Mesenteric fat pad (tissue), 1 donor: Measurements from ENCODE around the gene PTPRN2. TPM values are rescaled to one million over a fixed set of nuclear protein-coding genes. Genes with fewer than 3 reads are reported as not detected.

ENCODE experiments used
- DNase-seq: peaks from one replicate; pipeline ENCODE4 v3.0.0-alpha.2; 2020; ENCODE audit warnings: low spot score
- total RNA-seq: library from RNA; stranded (reverse); fragmentation: NEBNext Ultra II Directional; extraction: Animal tissue kit (Norgen Biotek cat#: 25700); gene quantifications from one replicate; pipeline ENCODE4 v1.2.1, GENCODE V29; 2021
- donor health status: DM: yes; HTN: yes; CAD: no.

PTPRN2 gene
- total RNA-seq, 1 donor from 2014 or later = 2.6 TPM

GRCh38 chr7:158494162-158494586 is 93.4 kb downstream of the PTPRN2 start:
- no peak for DNase-seq

GRCh38 chr7:158492367-158492764 is 95.3 kb downstream of the PTPRN2 start:
- DNase-seq = no peak

GRCh38 chr7:158491094-158491493 is 96.5 kb downstream of the PTPRN2 start:
- DNase-seq = no peak

DNA sequence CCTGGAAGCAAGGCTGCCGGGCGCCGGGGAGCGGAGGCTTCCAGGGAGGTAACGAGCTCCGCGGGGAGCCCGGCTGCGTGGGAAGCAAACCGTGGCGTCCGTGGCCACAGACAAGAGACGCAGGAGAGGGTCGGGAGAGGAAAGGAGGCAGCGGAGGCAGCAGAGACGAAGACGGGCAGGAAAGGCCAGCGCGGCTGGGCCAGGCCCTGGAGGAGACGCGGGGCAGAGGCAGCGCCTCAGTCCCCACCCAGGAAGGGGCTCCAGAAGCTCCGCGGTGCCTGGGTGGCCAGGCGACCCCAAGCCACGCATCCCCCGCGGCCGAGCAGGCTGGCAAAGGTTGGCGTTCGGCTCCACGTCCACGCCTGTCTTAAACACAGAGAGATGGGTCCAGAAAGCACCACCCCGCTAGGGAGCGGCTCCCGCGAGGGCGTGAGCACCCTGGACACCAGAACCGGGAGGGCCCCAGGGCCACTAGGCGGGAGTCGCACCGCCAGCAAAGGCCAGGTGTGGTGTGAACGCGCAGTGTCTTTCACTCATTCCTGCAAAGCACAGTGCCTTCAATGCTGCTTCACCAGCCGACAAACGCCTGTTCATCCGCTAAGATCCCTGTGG is 97.3 kb downstream of the PTPRN2 start:
- no peak for DNase-seq

DNA sequence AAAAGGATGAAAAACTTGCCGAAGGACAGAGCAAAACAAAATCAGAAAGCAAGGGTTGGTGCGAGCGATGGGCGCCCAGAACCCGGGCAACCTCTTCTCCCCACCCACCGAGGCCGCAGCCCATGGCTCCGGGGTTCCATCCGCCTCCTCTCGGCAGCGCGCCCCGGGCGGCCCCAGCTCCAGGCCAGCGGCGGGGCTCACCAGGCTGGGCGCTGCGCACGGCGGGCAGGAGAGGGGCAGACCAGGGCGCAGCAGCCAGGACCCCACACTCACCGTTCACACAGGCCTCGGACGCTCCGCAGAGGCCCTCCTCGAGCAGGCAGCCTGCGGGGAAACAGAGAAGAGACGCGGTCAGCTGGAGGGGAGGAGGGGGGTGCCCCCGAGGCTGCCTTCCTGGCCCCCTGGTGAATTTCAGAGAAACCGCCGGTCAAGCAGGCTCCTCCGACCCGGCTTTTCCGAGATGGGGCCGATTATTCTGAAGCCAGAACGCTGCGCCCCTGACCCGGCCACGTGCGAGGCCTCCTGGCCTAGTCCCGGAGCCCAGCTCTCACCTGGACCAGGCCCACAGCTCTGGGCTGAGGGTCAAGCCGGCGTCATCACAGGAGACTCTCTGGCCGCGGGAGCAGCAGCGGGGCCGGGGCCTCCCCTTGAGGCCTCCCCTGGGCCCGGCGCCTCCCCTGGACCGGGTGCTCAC is 98.0 kb downstream of the PTPRN2 start:
- no peak for DNase-seq

- DNase-seq = no peak
Observed at GRCh38 chr7:158488181-158488971, 99.2 kb downstream of the PTPRN2 start.

DNA sequence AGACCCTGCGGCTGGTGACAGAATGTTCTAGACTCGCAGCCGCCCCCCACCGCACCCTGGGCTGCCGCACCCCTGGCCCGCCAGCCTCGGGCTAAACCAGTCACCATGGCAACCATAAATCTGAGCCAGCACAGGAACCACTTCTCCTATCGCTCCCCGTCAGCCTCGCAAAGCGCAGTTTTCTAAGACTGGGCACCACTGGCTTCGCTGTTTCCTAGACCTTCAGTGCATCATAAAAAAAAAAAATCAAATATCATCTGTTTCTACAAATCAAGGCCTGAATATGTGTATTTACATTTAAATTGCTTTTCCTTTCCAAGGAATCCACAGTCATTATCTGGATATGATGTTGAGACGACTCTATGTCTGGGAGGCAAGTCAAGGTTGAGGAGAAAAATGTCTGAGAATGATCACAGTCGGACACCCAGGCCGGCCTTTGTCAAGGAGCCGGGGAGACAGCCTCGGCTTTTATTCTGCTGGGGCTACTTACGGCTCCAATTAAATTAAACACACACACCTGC is 99.9 kb downstream of the PTPRN2 start:
- no peak for DNase-seq

DNA sequence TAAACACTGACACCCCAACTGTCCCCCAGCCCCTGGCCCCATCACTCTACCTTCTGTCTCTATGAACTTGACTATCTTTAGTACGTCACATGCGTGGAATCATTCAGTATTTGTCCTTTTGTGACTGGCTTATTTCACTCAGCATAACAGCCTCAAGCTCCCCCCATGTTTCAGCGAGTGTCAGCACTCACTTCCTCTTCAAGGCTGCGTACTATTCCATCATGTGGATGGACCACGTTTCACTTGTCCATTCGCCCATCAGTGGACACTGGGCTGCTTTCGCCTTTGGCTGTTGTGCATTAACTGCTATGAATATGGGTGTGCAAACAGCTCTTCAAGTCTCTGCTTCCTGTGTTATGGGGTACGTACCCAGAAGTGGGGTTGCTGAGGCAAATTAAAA is 100.7 kb downstream of the PTPRN2 start:
- no peak for DNase-seq

DNA sequence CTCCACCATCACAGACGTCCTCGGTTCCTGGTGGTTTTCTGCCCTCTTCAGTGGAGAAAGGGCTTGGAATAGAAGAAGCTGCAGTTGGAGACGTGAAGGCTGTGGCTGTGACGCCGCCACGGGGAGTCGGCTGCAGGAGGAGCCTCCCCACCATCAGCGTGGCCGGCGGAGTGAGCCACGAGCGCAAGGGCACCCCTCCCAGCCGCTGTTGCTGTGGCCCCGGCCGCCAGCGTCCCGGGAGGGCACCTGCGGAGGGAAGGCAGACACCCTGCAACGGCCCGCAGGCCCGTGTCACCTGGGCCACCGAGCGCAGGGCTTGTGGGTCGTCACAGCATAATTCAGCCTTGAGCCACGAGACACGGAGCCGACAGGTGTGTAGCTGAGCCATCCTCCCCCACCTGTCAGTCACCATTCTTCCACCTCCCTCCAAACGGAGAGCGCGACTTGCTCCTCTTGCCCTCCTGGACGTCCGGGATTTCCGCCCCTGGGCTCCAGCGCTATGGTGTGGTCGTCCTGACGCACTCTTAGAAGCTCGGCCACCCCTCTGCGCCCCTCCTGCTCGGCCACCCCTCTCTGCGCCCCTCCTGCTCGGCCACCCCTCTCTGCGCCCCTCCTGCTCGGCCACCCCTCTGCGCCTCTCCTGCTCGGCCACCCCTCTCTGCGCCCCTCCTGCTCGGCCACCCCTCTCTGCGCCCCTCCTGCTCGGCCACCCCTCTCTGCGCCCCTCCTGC is 102.7 kb downstream of the PTPRN2 start:
- no peak for DNase-seq

- DNase-seq = no peak
Observed at GRCh38 chr7:158482480-158482879, 105.1 kb downstream of the PTPRN2 start.

DNA sequence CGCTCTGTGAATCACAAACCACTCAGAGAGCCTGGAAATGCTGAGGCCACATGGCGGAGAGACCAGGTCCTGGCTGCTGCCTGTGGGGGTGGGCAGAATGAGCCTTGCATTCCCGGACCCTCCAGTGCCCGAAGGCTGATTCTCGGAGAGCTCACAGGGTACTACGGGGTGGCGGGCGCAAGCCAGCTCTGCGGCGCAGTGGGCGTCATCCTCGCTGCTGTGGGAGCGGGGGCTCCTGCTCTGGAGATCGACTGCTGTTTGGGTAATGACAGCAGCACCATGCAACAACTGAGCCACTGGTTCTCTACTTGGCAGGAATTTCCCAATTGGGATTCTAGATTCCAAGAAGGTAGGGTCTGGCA is 108.0 kb downstream of the PTPRN2 start:
- DNase-seq = no peak

GRCh38 chr7:158479021-158479663 is 108.5 kb downstream of the PTPRN2 start:
- no peak for DNase-seq

DNA sequence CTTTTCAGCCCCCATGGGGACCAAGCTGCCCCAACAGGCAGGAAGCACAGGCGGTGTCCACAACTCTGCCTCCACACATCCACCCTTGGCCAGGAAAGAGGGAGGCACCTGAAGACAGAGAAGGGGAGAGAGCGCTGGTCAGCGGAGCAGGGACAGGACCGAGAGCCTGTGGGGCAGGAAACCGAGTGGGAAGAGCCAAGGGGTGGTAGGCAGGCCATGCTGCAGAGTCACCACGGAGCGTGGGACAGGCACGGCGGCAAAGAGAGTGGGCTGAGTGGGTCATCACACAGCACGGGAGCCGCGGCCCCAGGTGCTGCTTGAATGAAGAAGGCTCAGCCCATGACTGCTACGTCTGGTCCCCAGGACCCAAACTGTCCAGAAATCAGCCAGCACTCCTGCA is 109.8 kb downstream of the PTPRN2 start:
- no peak for DNase-seq

DNA sequence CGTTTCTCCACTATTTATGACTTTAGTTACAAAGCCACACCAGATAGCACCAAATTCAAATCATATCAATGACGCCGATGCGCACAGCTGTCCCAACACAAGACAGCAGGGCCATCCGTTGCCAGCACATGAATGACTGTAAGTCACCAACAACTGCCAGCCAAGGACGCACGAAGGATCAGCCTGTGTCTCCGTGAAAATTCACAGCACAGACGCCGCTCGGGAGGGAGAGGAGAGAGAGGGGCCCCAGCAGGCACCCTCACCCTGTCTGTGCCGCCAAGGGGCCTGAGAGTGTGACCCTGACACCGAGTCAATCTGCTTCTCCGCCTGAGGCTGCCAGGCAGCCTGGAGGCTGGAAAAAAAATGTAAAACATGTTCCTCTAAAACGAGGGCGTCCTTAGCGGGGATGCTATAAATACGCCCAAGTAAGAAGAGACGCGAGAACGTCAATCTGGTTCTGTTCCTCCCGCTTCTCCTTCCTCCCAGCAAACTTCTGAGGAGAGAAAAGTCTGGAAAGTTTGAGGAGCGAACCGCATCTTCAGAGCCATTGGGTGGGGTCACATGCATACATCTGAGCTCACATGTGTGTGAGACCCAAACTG is 111.2 kb downstream of the PTPRN2 start:
- no peak for DNase-seq

DNA sequence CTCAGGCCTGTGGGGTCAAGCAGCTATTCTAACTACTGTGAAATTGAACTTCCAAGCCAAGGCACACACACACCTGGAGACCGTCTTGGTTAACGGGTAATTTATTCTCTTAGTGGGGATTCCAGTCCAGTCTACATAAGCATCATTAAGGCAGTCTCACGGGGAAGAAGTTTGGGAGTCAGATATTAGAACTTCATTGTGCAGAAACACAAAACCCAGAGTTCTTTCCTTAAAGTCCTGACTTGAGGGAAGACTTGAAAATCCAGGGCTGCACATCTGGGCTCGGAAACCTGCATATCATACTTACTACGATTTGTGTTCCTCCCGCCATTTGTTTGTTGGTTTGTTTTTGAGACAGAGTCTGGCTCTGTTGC is 112.0 kb downstream of the PTPRN2 start:
- DNase-seq = no peak

- DNase-seq = no peak
Observed at GRCh38 chr7:158475036-158475678, 112.5 kb downstream of the PTPRN2 start.

DNA sequence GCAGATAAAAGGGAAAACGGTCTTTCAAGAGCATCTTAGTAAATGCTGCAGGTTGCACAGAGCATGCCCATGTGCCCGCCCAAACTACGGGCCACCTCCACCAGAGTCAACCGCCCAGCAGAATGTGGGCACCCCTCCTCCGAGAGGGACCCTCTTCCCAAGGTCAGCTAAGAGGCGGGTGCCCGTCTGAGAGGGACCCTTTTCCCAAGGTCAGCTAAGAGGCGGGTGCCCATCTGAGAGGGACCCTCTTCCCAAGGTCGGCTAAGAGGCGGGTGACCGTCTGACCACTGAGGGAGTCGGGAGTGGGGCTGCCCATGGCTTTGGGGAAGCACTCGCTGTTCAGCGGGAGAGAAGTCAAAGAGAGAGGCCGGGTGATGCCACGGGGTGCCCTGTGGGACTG is 113.1 kb downstream of the PTPRN2 start:
- DNase-seq = no peak

- no peak for DNase-seq
Observed at GRCh38 chr7:158473946-158474345, 113.7 kb downstream of the PTPRN2 start.

DNA sequence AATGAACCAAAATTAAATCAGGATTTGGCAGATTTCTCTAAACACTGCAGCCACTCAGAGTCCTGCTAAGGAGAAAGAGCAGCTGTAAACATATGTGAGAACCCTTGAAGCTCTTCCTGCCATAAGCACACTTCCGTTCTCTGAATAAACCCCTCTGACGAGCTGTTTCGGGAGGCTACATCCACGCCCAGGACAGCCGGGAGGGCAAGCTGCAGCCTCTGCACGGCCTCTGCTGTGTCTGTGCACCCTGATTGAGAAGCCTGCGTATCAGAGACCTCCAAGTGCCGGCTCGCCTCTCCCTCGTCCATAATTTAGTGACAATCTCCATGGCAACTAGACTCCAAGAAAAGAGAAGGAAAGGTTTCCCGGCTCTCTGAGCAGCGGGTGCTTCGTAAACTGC is 114.4 kb downstream of the PTPRN2 start:
- no peak for DNase-seq

GRCh38 chr7:158472596-158472995 is 115.0 kb downstream of the PTPRN2 start:
- no peak for DNase-seq
